IPS DF 4.7 (cell line): Measurements from ENCODE around the gene SGO1.

ENCODE experiments used
- DNase-seq: peaks from one replicate; pipeline ENCODE4 v3.0.0-alpha.2; 2013; ENCODE audit warnings: low spot score; ENCODE audit errors: extremely low read depth

Gene SGO1

GRCh38 chr3:20154928-20155327 is 31.1 kb downstream of the SGO1 start:
- no peak for DNase-seq

- no peak for DNase-seq
Observed at GRCh38 chr3:20154078-20154477, 31.9 kb downstream of the SGO1 start.

GRCh38 chr3:20148466-20148865 is 37.5 kb downstream of the SGO1 start:
- no peak for DNase-seq

GRCh38 chr3:20147361-20147760 is 38.6 kb downstream of the SGO1 start:
- DNase-seq: no peak

- DNase-seq: no peak
Observed at GRCh38 chr3:20146301-20146700, 39.7 kb downstream of the SGO1 start.

GRCh38 chr3:20145874-20146273 is 40.1 kb downstream of the SGO1 start:
- DNase-seq: no peak

- DNase-seq: no peak
Observed at GRCh38 chr3:20143519-20143918, 42.5 kb downstream of the SGO1 start.

GRCh38 chr3:20142517-20142916 is 43.5 kb downstream of the SGO1 start:
- DNase-seq: no peak

GRCh38 chr3:20141851-20142250 is 44.2 kb downstream of the SGO1 start:
- DNase-seq: no peak

GRCh38 chr3:20141316-20141715 is 44.7 kb downstream of the SGO1 start:
- DNase-seq: no peak

- no peak for DNase-seq
Observed at GRCh38 chr3:20140881-20141280, 45.1 kb downstream of the SGO1 start.

GRCh38 chr3:20137647-20138046 is 48.4 kb downstream of the SGO1 start:
- no peak for DNase-seq

- DNase-seq: no peak
Observed at GRCh38 chr3:20136231-20136630, 49.8 kb downstream of the SGO1 start.

GRCh38 chr3:20130106-20130505 is 55.9 kb downstream of the SGO1 start:
- no peak for DNase-seq

- no peak for DNase-seq
Observed at GRCh38 chr3:20128358-20128757, 57.6 kb downstream of the SGO1 start.

GRCh38 chr3:20125897-20126296 is 60.1 kb downstream of the SGO1 start:
- DNase-seq: no peak

- no peak for DNase-seq
Observed at GRCh38 chr3:20125289-20125688, 60.7 kb downstream of the SGO1 start.

GRCh38 chr3:20123131-20123652 is 62.8 kb downstream of the SGO1 start:
- DNase-seq: no peak

GRCh38 chr3:20121088-20121487 is 64.9 kb downstream of the SGO1 start:
- no peak for DNase-seq
